GM23338 (cell line): ENCODE measurements around the gene C6orf52.
"Not testable (repeated sequence)": the region's sequence is repeated elsewhere in the genome, so short reads cannot be mapped to it uniquely, and the experiment has no call there.

Source experiments
- EZH2phosphoT487 ChIP-seq: fragments of 200-600 bp; sonication (generic); IDR thresholded peaks from one replicate; pipeline ENCODE4 v1.8.1; 2018; ENCODE audit warnings: antibody characterized with exemption; ENCODE audit not compliant: unreplicated experiment
- POLR2AphosphoS5 ChIP-seq: IDR thresholded peaks from 2 replicates; pipeline ENCODE4 v1.6.1; 2016; ENCODE audit warnings: antibody characterized with exemption, low read depth
- ZNF114 ChIP-seq: fragments of 250-450 bp; sonication (Bioruptor Pico); IDR thresholded peaks from 2 replicates; pipeline ENCODE4 v1.5.0; 2020; ENCODE audit warnings: mild to moderate bottlenecking, moderate library complexity
- TF ChIP-seq, protein P1 (sequence below), 2 experiments: fragments of 200-600 bp in 1 of 2; sonication (generic) in 1 of 2; conservative IDR thresholded peaks; 2 replicates each; pipeline versions ENCODE4 v1.5.1 to v1.6.1; 2016 to 2017; ENCODE audit warnings: antibody characterized with exemption in 2 of 2, low read depth in 2 of 2, mild to moderate bottlenecking in 2 of 2, moderate library complexity in 1 of 2

DNA sequence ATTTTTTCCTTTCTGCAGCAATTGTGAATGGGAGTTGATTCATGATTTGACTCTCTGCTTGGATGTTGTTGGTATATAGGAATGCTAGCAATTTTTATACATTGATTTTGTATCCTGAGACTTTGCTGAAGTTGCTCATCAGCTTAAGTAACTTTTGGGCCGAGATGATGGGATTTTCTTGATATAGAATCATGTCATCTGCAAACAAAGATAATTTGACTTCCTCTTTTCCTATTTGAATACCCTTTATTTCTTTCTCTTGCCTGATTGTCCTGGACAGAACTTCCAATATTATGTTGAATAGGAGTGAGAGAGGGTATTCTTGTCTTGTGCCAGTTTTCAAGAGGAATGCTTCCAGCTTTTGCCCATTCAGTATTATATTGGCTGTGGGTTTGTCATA, 28.8 kb downstream of the C6orf52 start:
- TF ChIP-seq, protein P1, sequence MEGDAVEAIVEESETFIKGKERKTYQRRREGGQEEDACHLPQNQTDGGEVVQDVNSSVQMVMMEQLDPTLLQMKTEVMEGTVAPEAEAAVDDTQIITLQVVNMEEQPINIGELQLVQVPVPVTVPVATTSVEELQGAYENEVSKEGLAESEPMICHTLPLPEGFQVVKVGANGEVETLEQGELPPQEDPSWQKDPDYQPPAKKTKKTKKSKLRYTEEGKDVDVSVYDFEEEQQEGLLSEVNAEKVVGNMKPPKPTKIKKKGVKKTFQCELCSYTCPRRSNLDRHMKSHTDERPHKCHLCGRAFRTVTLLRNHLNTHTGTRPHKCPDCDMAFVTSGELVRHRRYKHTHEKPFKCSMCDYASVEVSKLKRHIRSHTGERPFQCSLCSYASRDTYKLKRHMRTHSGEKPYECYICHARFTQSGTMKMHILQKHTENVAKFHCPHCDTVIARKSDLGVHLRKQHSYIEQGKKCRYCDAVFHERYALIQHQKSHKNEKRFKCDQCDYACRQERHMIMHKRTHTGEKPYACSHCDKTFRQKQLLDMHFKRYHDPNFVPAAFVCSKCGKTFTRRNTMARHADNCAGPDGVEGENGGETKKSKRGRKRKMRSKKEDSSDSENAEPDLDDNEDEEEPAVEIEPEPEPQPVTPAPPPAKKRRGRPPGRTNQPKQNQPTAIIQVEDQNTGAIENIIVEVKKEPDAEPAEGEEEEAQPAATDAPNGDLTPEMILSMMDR (conservative IDR thresholded peaks at IDR 0.05; ENCODE audit: low read depth in 2 of 2), result not testable (repeated sequence)
- TF ChIP-seq ZNF114 (CRISPR knock-in tag); EZH2phosphoT487; POLR2AphosphoS5: not testable (repeated sequence)
